Naive B cell (primary cell): ENCODE results near the gene DNAJC1. TPM values are rescaled to one million over a fixed set of nuclear protein-coding genes. Genes with fewer than 3 reads are reported as not detected.
"Not testable (repeated sequence)": the region's sequence is repeated elsewhere in the genome, so short reads cannot be mapped to it uniquely, and the experiment has no call there.

Experiments used
- ATAC-seq, 2 donors: fragments of 150-1000 bp; cut with Tn5 transposase; 2 replicates each; pipeline ENCODE4 v1.10.0; 2021; ENCODE audit warnings: low read depth in 2 of 2, mild to moderate bottlenecking in 2 of 2, moderate library complexity in 2 of 2
- DNase-seq: peaks from one replicate; pipeline ENCODE4 v3.0.0; 2022
- H3K27ac Mint-ChIP-seq, 6 donors: one replicate each; pipeline ENCODE4 v1.8.0; 2020 to 2022; ENCODE audit warnings: mild to moderate bottlenecking in 6 of 6, mixed read lengths in 6 of 6, moderate library complexity in 5 of 6, inconsistent platforms in 2 of 6
- H3K27me3 Mint-ChIP-seq, 3 donors: one replicate each; pipeline ENCODE4 v1.8.0; 2021 to 2022; ENCODE audit warnings: mixed read lengths in 3 of 3, mild to moderate bottlenecking in 1 of 3
- H3K36me3 Mint-ChIP-seq, 2 donors: one replicate each; pipeline ENCODE4 v1.8.0; 2020 to 2022; ENCODE audit warnings: mixed read lengths in 2 of 2, inconsistent platforms in 1 of 2, mild to moderate bottlenecking in 1 of 2
- H3K4me1 Mint-ChIP-seq, 3 donors: one replicate each; pipeline ENCODE4 v1.8.0; 2020 to 2022; ENCODE audit warnings: mixed read lengths in 3 of 3, inconsistent platforms in 1 of 3, mild to moderate bottlenecking in 1 of 3, moderate library complexity in 1 of 3
- H3K4me3 Mint-ChIP-seq, 8 donors: one replicate each; pipeline ENCODE4 v1.8.0; 2020 to 2022; ENCODE audit warnings: mild to moderate bottlenecking in 8 of 8, mixed read lengths in 8 of 8, moderate library complexity in 8 of 8, inconsistent platforms in 2 of 8
- H3K9me3 Mint-ChIP-seq, 7 donors: one replicate each; pipeline ENCODE4 v1.8.0; 2020 to 2022; ENCODE audit warnings: mixed read lengths in 7 of 7, mild to moderate bottlenecking in 5 of 7, inconsistent platforms in 2 of 7, moderate library complexity in 1 of 7
- polyA plus RNA-seq, 6 donors: library from polyadenylated mRNA; unstranded; fragments of 300-500 nt; fragmentation: Illumina TruSeq; gene quantifications; one replicate each; pipeline ENCODE4 v1.2.3, GENCODE V29; 2021; ENCODE audit warnings: low read depth in 6 of 6

DNAJC1 gene, protein sequence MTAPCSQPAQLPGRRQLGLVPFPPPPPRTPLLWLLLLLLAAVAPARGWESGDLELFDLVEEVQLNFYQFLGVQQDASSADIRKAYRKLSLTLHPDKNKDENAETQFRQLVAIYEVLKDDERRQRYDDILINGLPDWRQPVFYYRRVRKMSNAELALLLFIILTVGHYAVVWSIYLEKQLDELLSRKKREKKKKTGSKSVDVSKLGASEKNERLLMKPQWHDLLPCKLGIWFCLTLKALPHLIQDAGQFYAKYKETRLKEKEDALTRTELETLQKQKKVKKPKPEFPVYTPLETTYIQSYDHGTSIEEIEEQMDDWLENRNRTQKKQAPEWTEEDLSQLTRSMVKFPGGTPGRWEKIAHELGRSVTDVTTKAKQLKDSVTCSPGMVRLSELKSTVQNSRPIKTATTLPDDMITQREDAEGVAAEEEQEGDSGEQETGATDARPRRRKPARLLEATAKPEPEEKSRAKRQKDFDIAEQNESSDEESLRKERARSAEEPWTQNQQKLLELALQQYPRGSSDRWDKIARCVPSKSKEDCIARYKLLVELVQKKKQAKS
- polyA plus RNA-seq = 10 to 100 TPM in 4 of 6 donors, 1 to 10 TPM in 2; 9.1 to 19.5 (median 14.5) TPM

DNA sequence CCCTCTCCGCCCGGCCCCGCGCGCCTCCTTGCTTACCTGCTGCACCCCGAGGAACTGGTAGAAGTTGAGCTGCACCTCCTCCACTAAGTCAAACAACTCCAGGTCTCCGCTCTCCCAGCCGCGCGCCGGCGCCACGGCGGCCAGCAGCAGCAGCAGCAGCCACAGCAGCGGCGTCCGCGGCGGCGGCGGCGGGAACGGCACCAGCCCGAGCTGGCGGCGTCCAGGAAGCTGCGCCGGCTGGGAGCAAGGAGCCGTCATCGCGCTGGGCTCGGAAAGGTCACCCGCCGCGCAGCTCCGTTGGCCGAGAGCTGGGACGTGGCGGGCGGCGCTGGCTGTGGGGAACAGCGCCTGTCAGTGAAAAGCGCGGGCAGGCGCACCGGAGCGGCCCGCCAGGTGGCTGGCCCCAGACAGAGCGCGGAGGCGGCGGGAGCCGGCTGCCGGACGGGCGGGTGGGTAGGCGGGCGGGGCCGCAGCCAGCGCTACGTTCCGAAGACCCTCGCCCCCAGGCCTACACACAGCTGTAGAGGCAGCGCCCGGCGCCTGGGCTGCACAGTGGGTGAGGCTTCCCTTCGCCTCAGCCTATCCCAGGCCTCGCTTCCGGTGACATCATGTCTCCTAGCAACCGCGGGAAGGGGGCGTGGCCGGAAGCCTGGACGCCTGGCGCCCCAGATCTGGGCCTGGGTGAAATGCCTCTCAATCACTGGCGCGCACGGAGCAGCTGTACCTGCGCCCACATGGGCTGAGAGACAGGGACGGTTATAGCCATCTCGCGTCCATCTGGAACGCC is at the start of gene DNAJC1:
Gene DNAJC1 (minus strand): TSS at position 554 of the 787 bp plus-strand sequence. CDS start 296 bp downstream, at position 258.
- Mint-ChIP-seq H3K9me3 (no peaks in the 10 kb centered on the region), H3K4me1 (peaks cover 36 to 53% (median 40%) of the 10 kb centered on the region in 3 donors)

DNA sequence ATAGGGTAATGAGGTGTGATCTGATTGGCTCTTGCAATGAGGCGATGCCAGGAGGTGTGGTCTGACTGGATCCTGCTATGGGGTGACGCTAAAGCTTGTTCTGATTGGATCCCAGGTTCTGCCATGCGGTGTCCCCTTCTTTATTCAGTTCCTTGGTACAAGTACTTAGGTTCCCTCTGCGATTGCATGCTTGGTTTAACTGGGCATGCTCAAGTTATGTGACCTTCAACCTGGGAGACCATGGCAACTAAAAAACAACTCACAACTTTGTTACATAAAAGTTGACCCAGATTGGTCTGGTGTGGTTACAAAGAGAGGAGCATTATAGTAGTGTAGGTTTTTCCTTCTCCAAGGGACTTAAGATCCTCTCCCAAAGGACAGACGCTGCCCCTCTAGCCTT is 49.5 kb upstream of the DNAJC1 start:
- no peak overlapping the region for H3K4me3 Mint-ChIP-seq
- H3K9me3 Mint-ChIP-seq = peaks cover 0 to 6% (median 2%) of the 10 kb centered on the region in 7 donors
- no peak for DNase-seq
- no peak for ATAC-seq
- H3K36me3 Mint-ChIP-seq = no peaks in the 10 kb centered on the region
- H3K27ac Mint-ChIP-seq = no peak overlapping the region
- H3K27me3 Mint-ChIP-seq = peaks cover 4 to 8% (median 5%) of the 10 kb centered on the region in 3 donors
- H3K4me1 Mint-ChIP-seq = no peaks in the 10 kb centered on the region

More for the DNA sequence above, at the start of gene DNAJC1:
- Mint-ChIP-seq H3K36me3 (peaks cover 0 to 9% of the 10 kb centered on the region in 2 donors), H3K27ac (peak within 1 kb of the TSS; percentile 93 to 98 (median 96)), H3K27me3 (no peaks in the 10 kb centered on the region), H3K4me3 (peak within 1 kb of the TSS; percentile 88 to 95 (median 93))
- peak; percentile 98 for DNase-seq
- ATAC-seq = peak; percentile 87

DNA sequence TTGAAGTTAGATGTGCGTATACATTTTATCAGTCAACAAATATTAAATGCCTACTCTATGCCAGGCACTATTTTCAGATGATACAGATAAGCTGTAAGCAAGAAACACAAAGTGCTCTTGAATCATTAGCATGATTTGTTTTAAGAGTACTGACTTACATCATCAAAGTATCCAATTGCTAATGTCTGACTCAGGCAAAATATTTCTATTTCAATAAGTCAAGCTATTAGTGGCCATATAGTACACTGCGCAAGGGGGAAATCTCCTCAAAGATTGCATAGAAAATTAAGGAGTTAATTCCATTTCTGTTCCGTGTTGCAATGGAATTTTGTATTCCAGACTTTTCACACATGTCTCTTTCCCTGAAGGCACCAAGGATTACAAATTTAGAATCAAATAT is 46.1 kb upstream of the DNAJC1 start:
- ATAC-seq (no peak), DNase-seq (no peak)
- H3K27ac Mint-ChIP-seq = no peak overlapping the region
- no peaks in the 10 kb centered on the region for H3K4me1 Mint-ChIP-seq
- H3K36me3 Mint-ChIP-seq = no peaks in the 10 kb centered on the region
- peaks cover 0 to 9% (median 5%) of the 10 kb centered on the region in 7 donors for H3K9me3 Mint-ChIP-seq
- H3K27me3 Mint-ChIP-seq = no peaks in the 10 kb centered on the region
- H3K4me3 Mint-ChIP-seq = no peak overlapping the region

DNA sequence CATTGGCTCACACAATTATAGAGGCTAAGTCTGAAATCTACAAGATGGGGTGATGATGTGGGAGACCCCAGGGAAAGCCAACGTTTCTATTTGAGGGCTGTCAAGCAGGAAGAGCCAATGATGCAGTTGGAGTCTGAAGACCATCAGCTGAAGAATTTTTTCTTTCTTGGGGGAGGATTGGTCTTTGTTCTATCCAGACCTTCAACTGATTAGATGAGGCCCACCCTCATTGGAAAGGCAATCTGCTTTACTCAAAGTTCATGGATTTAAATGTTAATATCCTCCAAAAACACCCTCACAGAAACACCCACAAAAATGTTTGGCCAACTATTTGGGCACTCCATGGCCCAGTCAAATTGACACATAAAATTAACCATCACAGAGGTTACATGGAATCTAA is 44.3 kb upstream of the DNAJC1 start:
- H3K36me3 Mint-ChIP-seq = no peaks in the 10 kb centered on the region
- peaks cover 5 to 9% (median 9%) of the 10 kb centered on the region in 3 donors for H3K27me3 Mint-ChIP-seq
- no peaks in the 10 kb centered on the region for H3K4me1 Mint-ChIP-seq
- no peak overlapping the region for H3K4me3 Mint-ChIP-seq
- no peak overlapping the region for H3K27ac Mint-ChIP-seq
- no peak for DNase-seq
- peaks cover 0 to 9% (median 5%) of the 10 kb centered on the region in 7 donors for H3K9me3 Mint-ChIP-seq
- no peak for ATAC-seq

DNA sequence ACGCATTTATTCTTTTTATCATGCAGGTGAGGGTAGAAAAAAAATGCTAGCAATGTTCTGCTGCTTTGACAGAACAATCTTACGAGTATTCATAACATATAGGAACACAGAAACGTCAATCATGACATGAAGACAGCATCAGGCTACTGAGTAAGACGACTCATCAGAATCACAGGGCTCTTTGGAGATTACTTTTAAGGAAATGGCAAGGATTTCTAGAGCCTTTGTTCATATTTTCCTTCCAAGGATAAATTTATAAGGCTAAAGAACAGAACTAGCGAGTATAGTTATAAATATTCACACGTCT is 39.8 kb upstream of the DNAJC1 start:
- Mint-ChIP-seq H3K27ac (no peak overlapping the region), H3K9me3 (peaks cover 0 to 5% (median 5%) of the 10 kb centered on the region in 7 donors), H3K4me1 (no peaks in the 10 kb centered on the region), H3K36me3 (no peaks in the 10 kb centered on the region), H3K4me3 (no peak overlapping the region), H3K27me3 (peaks cover 13 to 47% (median 30%) of the 10 kb centered on the region in 3 donors)
- ATAC-seq (no peak), DNase-seq (no peak)

DNA sequence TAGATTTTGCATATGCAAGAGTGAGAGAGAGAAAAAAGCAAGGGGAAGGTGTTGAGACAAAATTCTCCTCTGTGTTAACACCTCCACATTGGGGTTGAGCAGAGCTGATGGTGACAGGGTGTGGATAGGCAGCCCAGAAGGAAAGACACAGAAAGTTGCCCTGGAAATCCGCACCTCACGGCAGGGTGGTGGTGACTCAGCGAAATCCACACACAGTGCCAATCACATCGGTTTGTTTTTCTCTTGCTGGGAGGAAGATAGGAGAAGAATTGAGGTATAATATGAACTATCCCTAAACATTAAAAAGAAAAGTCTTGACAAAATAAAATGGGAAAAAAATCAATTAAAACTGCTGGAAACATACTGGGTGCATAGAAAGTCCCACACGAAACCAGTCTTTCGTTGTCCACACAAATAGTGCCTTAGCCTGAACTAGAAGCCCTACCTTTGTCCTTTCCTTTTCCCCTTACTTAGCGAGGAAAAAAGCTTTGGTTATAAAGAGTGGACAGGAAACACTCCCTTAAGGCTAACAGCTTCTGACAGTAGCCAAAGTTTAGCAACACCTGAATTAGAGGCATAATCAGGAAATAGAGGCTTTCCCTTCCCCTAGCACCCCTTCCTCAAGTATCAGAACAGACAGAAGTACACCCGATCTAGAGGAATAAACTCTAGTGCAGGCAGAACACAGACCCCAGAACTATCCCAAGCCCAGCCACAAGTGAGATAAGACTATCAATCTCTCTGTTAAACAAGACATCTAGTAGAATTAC is 39.2 kb upstream of the DNAJC1 start:
- H3K9me3 Mint-ChIP-seq = peaks cover 0 to 4% (median 3%) of the 10 kb centered on the region in 7 donors
- H3K27ac Mint-ChIP-seq = peak overlapping the region in 1 of 6 donors; percentile 27
- ATAC-seq (no peak), DNase-seq (no peak)
- H3K4me1 Mint-ChIP-seq = no peaks in the 10 kb centered on the region
- peaks cover 13 to 52% (median 30%) of the 10 kb centered on the region in 3 donors for H3K27me3 Mint-ChIP-seq
- H3K4me3 Mint-ChIP-seq = no peak overlapping the region
- H3K36me3 Mint-ChIP-seq = no peaks in the 10 kb centered on the region

DNA sequence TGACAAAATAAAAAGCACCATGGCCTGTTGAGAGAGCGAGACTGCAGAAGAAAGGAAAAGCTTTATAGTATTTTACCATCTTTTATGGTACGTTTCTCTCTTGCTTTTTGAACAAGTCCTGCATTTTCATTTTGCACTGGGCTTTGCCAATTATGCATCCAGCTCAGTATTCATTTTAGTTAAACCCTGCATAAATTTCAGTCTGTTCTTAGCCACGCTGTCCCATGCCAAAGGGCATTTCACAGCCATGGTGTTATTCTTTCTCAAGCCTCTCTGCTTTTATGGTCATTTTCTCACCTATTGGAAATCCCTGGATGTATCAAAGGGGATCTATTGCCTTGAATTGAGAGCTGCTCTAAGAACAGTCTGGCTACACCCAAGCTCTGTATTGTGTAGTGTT is 30.8 kb upstream of the DNAJC1 start:
- ATAC-seq (no peak), DNase-seq (no peak)
- Mint-ChIP-seq H3K27me3 (peaks cover 24 to 65% (median 32%) of the 10 kb centered on the region in 3 donors), H3K9me3 (peaks cover 0 to 33% (median 16%) of the 10 kb centered on the region in 7 donors), H3K4me3 (no peak overlapping the region), H3K27ac (no peak overlapping the region), H3K36me3 (peaks cover 4 to 16% of the 10 kb centered on the region in 2 donors), H3K4me1 (no peaks in the 10 kb centered on the region)

DNA sequence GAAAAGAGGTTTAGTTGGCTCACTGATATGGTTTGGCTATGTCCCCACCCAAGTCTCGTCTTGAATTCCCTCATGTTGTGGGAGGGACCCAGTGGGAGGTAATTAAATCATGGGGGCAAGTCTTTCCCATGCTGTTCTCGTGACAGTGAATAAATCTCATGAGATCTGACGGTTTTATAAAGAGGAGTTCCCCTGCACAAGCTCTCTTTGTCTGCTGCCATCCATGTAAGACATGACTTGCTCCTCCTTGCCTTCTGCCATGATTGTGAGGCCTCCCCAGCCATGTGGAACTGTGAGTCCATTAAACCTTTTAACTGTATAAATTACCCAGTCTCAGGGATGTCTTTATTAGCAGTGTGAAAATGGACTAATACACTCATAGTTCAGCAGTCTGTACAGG is 28.7 kb upstream of the DNAJC1 start:
- H3K27ac Mint-ChIP-seq, DNase-seq, H3K4me3 Mint-ChIP-seq, H3K4me1 Mint-ChIP-seq, ATAC-seq: not testable (repeated sequence)
- Mint-ChIP-seq H3K27me3 (peaks cover 39 to 57% (median 44%) of the 10 kb centered on the region in 3 donors), H3K9me3 (peaks cover 0 to 33% (median 16%) of the 10 kb centered on the region in 7 donors), H3K36me3 (peaks cover 4 to 16% of the 10 kb centered on the region in 2 donors)

DNA sequence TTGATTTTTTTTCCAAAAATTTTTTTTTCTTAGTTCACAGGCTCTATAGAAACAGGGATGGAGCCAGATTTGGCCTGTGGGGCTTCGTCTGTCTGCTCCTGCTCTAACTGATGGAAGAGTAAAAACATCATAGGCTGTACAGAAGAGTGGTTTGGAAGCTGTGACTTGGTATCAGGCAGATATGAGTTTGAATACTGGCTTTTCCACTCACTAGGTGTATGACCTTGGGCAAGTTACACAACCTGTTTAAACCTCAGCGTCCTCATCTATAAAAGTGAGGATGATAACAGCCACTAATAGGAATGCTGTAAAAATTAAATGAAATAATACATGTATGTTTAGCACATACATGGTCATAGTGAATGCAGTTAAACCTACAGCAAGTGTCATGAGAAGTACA is 26.9 kb upstream of the DNAJC1 start:
- H3K27me3 Mint-ChIP-seq = peaks cover 36 to 51% (median 41%) of the 10 kb centered on the region in 3 donors
- peaks cover 4 to 15% of the 10 kb centered on the region in 2 donors for H3K36me3 Mint-ChIP-seq
- H3K4me3 Mint-ChIP-seq = no peak overlapping the region
- peaks cover 0 to 20% (median 16%) of the 10 kb centered on the region in 7 donors for H3K9me3 Mint-ChIP-seq
- no peaks in the 10 kb centered on the region for H3K4me1 Mint-ChIP-seq
- H3K27ac Mint-ChIP-seq = no peak overlapping the region
- DNase-seq (no peak), ATAC-seq (no peak)

DNA sequence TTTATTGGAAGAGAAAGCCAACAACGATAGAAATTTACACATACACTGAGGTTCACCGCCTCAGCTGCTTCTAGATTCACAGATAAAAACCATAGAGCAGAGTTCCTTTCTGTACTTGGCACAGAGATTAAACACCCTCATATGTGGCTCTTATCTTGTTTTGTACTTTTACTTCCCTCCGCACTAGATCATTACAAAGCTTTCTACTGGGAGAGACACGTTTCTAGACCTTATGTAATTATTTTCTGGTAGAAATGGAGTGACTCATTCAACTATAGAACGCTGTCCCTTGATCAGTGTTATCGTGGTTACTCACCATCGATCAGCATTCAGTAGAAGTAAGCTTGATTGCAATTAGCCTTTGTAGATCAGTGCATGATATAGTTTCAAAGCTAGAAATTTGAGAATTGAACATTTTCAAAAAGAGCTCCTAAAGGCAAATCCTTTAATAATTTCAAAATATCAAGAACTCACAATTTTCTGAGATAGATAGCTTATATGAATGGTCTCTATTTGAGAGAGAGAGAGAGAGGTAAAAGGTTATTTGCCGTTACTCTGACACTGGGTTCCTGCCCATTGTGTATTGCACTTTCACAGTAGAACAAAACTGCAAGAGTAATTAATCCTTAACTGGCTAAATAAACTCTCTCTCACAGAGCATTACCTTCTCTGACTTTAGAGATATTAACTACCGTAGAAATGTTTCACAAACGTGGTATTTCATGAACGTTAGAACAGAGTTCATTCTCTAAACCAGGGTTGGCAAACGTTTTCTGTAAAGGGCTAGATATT is 26.1 kb upstream of the DNAJC1 start:
- H3K4me3 Mint-ChIP-seq = no peak overlapping the region
- H3K27ac Mint-ChIP-seq = no peak overlapping the region
- no peak for ATAC-seq
- H3K36me3 Mint-ChIP-seq = peaks cover 0 to 15% of the 10 kb centered on the region in 2 donors
- H3K4me1 Mint-ChIP-seq = no peaks in the 10 kb centered on the region
- peaks cover 30 to 43% (median 37%) of the 10 kb centered on the region in 3 donors for H3K27me3 Mint-ChIP-seq
- H3K9me3 Mint-ChIP-seq = peaks cover 2 to 14% (median 9%) of the 10 kb centered on the region in 7 donors
- DNase-seq = no peak

DNA sequence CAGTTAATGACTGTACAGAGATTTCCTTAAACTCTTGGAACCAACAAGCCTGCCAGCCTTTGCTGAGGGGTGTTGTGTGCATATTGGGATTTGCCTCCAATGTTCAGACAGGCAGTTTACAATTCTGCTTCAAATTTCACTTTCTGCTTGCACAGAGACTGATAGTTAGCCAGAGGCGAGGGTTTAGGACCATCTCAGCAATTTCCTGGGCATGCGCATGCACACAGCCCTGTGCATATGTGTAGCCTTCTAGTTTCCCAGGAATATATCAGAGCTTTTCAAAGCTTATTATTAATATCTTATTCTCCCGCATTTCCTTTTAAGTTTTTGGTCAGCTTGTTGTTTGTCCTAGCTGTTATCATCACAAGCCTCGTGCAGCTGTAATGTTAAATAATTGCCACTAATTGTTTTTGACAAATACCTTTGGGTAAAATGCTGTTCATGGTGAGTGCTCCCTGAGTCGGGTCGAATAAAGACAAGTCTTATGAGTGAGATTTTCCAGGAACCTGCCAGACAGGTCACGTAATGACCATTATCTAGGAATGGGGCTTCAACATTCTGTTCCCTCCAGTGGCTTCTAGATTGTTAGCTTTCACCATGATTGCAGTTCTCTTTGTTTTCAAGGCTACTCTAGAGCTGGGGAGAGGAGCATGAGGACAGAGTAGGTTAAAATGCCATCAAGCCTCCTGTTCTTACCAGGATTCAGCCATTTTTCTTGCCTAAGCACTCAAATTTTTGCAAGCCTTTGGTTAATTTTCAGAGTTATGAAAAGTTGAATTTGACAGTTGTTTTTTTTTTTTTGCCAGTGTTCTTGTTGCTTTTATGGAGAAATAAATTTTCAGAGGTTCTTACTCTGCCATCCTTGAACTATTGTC is 24.1 kb upstream of the DNAJC1 start:
- peaks cover 3 to 10% (median 6%) of the 10 kb centered on the region in 7 donors for H3K9me3 Mint-ChIP-seq
- H3K4me3 Mint-ChIP-seq = no peak overlapping the region
- no peak overlapping the region for H3K27ac Mint-ChIP-seq
- peaks cover 25 to 33% (median 29%) of the 10 kb centered on the region in 3 donors for H3K27me3 Mint-ChIP-seq
- peaks cover 5 to 7% (median 5%) of the 10 kb centered on the region in 3 donors for H3K4me1 Mint-ChIP-seq
- DNase-seq (no peak), ATAC-seq (no peak)
- peaks cover 0 to 18% of the 10 kb centered on the region in 2 donors for H3K36me3 Mint-ChIP-seq
